SK-N-SH (cell line): Measurements from ENCODE around the gene COLQ. TPM values are rescaled to one million over a fixed set of nuclear protein-coding genes. Genes with fewer than 3 reads are reported as not detected.

Source experiments
- CTCF ChIA-PET: fragments of 300-600, 350-600 bp; formaldehyde crosslinking; extraction: SDS; loops from one replicate; lab custom pipeline; 2021; lab: Yijun Ruan, JAX
- POLR2A ChIA-PET: fragments of 350-600 bp; sonication (Branson Sonifier 250); formaldehyde crosslinking; extraction: SDS; loops from one replicate; lab custom pipeline; 2020; ENCODE audit warnings: antibody characterized with exemption, inconsistent platforms; lab: Yijun Ruan, JAX
- DNase-seq: peaks from one replicate; pipeline ENCODE4 v3.0.0; 2012
- H2AFZ ChIP-seq: fragments of 200-600 bp; sonication (generic); 2 replicates; pipeline ENCODE4 v1.8.1; 2016; ENCODE audit warnings: antibody characterized with exemption, mild to moderate bottlenecking, low read depth
- H3F3A ChIP-seq: fragments of 200-600 bp; sonication (generic); replicated peaks from 2 replicates; pipeline ENCODE3; 2016; ENCODE audit warnings: antibody characterized with exemption, mild to moderate bottlenecking; ENCODE audit not compliant: insufficient read depth
- H3K27ac ChIP-seq, 2 experiments: fragments of 200-500 bp in 1 of 2; fragments of 200-600 bp in 1 of 2; sonication (Bioruptor generic) in 1 of 2; sonication (generic), shearing (Covaris generic) in 1 of 2; 2 replicates each; pipeline versions ENCODE4 v1.5.1 to v1.6.1; 2014 to 2016; ENCODE audit warnings: low read depth in 2 of 2, inconsistent platforms in 1 of 2, low read length in 1 of 2, mild to moderate bottlenecking in 1 of 2, mixed read lengths in 1 of 2
- H3K27me3 ChIP-seq: fragments of 200-600 bp; sonication (generic), shearing (Covaris generic); 2 replicates; pipeline ENCODE4 v1.6.1; 2016; ENCODE audit warnings: mixed run types; ENCODE audit not compliant: insufficient read depth
- H3K36me3 ChIP-seq, 2 experiments: fragments of 200-500 bp in 1 of 2; fragments of 200-600 bp in 1 of 2; sonication (Bioruptor generic) in 1 of 2; sonication (generic) in 1 of 2; replicated peaks in 1 of 2; 2 replicates each; pipeline versions ENCODE3 to v1.5.1; 2014 to 2016; ENCODE audit warnings: low read length in 1 of 2, mild to moderate bottlenecking in 1 of 2; ENCODE audit not compliant: insufficient read depth in 2 of 2, control insufficient read depth in 1 of 2
- H3K4me1 ChIP-seq, 2 experiments: fragments of 200-500 bp in 1 of 2; fragments of 200-600 bp in 1 of 2; sonication (Bioruptor generic) in 1 of 2; sonication (generic), shearing (Covaris generic) in 1 of 2; 2 replicates each; pipeline versions ENCODE4 v1.5.1 to v1.6.1; 2014 to 2016; ENCODE audit warnings: low read depth in 1 of 2, low read length in 1 of 2, mixed run types in 1 of 2; ENCODE audit not compliant: insufficient read depth in 2 of 2, control insufficient read depth in 1 of 2
- H3K4me2 ChIP-seq: fragments of 200-600 bp; sonication (generic), shearing (Covaris generic); 2 replicates; pipeline ENCODE4 v1.6.1; 2017; ENCODE audit warnings: mixed run types
- H3K4me3 ChIP-seq, 2 experiments: fragments of 200-500 bp in 1 of 2; fragments of 200-600 bp in 1 of 2; sonication (Bioruptor generic) in 1 of 2; sonication (generic), shearing (Covaris generic) in 1 of 2; 2 replicates each; pipeline versions ENCODE4 v1.5.1 to v1.8.1; 2014 to 2016; ENCODE audit warnings: low read depth in 2 of 2, inconsistent platforms in 1 of 2, low read length in 1 of 2, mild to moderate bottlenecking in 1 of 2, mixed read lengths in 1 of 2, moderate library complexity in 1 of 2
- H3K79me2 ChIP-seq: fragments of 200-600 bp; sonication (generic); 2 replicates; pipeline ENCODE4 v1.8.1; 2017; ENCODE audit warnings: mild to moderate bottlenecking; ENCODE audit not compliant: insufficient read depth
- H3K9ac ChIP-seq: fragments of 200-600 bp; sonication (generic); 2 replicates; pipeline ENCODE4 v1.6.1; 2017; ENCODE audit warnings: mixed run types
- H3K9me2 ChIP-seq: fragments of 200-600 bp; sonication (generic); 2 replicates; pipeline ENCODE4 v1.6.1; 2017; ENCODE audit warnings: mixed run types
- H3K9me3 ChIP-seq: fragments of 200-600 bp; sonication (generic); 2 replicates; pipeline ENCODE4 v1.6.1; 2017; ENCODE audit warnings: mixed run types, mild to moderate bottlenecking, moderate library complexity
- H4K20me1 ChIP-seq: fragments of 200-600 bp; sonication (generic); 2 replicates; pipeline ENCODE4 v1.6.1; 2017; ENCODE audit warnings: mild to moderate bottlenecking, mixed run types; ENCODE audit not compliant: insufficient read depth
- CHD2 ChIP-seq: fragments of 150-350 bp; IDR thresholded peaks from 2 replicates; pipeline ENCODE4 v1.6.1; 2018; ENCODE audit warnings: low read length; ENCODE audit not compliant: partially characterized antibody
- ELF1 ChIP-seq: IDR thresholded peaks from 2 replicates; pipeline ENCODE4 v1.4.0; 2012
- EP300 ChIP-seq, 2 experiments: IDR thresholded peaks; 2 replicates each; pipeline versions ENCODE4 v1.4.0 to v1.6.1; 2012; ENCODE audit warnings: borderline replicate concordance in 1 of 2, low read depth in 1 of 2, low read length in 1 of 2
- FOXJ3 ChIP-seq: sonication (generic); formaldehyde crosslinking; IDR thresholded peaks from 2 replicates; pipeline ENCODE4 v1.5.1; 2020; ENCODE audit warnings: mild to moderate bottlenecking, missing genetic modification reagents
- FOXM1 ChIP-seq: IDR thresholded peaks from 2 replicates; pipeline ENCODE4 v1.4.0; 2012; ENCODE audit warnings: low read depth, mild to moderate bottlenecking
- GATA2 ChIP-seq: sonication (generic); formaldehyde crosslinking; IDR thresholded peaks from 2 replicates; pipeline ENCODE4 v1.5.0; 2020; ENCODE audit warnings: mild to moderate bottlenecking, missing genetic modification reagents
- MEF2A ChIP-seq: IDR thresholded peaks from 2 replicates; pipeline ENCODE4 v1.4.0; 2012; ENCODE audit warnings: low read depth, borderline replicate concordance
- MXI1 ChIP-seq: IDR thresholded peaks from 2 replicates; pipeline ENCODE4 v1.6.1; 2012; ENCODE audit warnings: mild to moderate bottlenecking, low read depth, low read length, improper control_type of control experiment
- NFIC ChIP-seq: IDR thresholded peaks from 2 replicates; pipeline ENCODE4 v1.4.0; 2012; ENCODE audit warnings: borderline replicate concordance
- NRF1 ChIP-seq: IDR thresholded peaks from 2 replicates; pipeline ENCODE4 v1.6.1; 2012; ENCODE audit warnings: low read depth, mild to moderate bottlenecking, low read length
- RCOR1 ChIP-seq: fragments of 150-350 bp; IDR thresholded peaks from 2 replicates; pipeline ENCODE4 v1.6.1; 2017; ENCODE audit warnings: antibody characterized with exemption, low read length
- RFX5 ChIP-seq: IDR thresholded peaks from 2 replicates; pipeline ENCODE4 v1.6.1; 2012; ENCODE audit warnings: mild to moderate bottlenecking, improper control_type of control experiment, low read length
- TCF12 ChIP-seq: IDR thresholded peaks from 2 replicates; pipeline ENCODE4 v1.4.0; 2012
- TEAD4 ChIP-seq: IDR thresholded peaks from 2 replicates; pipeline ENCODE4 v1.4.0; 2012; ENCODE audit warnings: mild to moderate bottlenecking, borderline replicate concordance; ENCODE audit not compliant: insufficient read depth
- WGBS: methylation state at CpG from one replicate; pipeline ENCODE4 v1.1.6; 2017; ENCODE audit warnings: low lambda C conversion rate; 5-methylcytosine and 5-hydroxymethylcytosine counted together
- polyA plus RNA-seq, 3 experiments: library from polyadenylated mRNA; depleted of rRNA; stranded (reverse); fragments of >200 nt; gene quantifications; 2 replicates each; pipeline ENCODE4 v1.2.3, GENCODE V29; 2012
- TF ChIP-seq, protein P1 (sequence below): fragments of 200-600 bp; sonication (generic); IDR thresholded peaks from 2 replicates; pipeline ENCODE4 v1.6.1; 2017; ENCODE audit warnings: antibody characterized with exemption, mild to moderate bottlenecking, moderate library complexity
- TF ChIP-seq, protein P2 (sequence below): fragments of 150-350 bp; IDR thresholded peaks from 2 replicates; pipeline ENCODE4 v1.6.1; 2017; ENCODE audit warnings: antibody characterized with exemption, low read length, low read depth, borderline replicate concordance
- TF ChIP-seq, protein P3 (sequence below): IDR thresholded peaks from 2 replicates; pipeline ENCODE4 v1.4.0; 2012; ENCODE audit warnings: low read depth, borderline replicate concordance
- TF ChIP-seq, protein P4 (sequence below): fragments of 150-350 bp; IDR thresholded peaks from 2 replicates; pipeline ENCODE4 v1.6.1; 2016; ENCODE audit warnings: mild to moderate bottlenecking, low read depth, low read length
- TF ChIP-seq, protein P5 (sequence below): IDR thresholded peaks from 2 replicates; pipeline ENCODE4 v1.6.1; 2012; ENCODE audit warnings: mild to moderate bottlenecking, low read depth, low read length, moderate library complexity

Gene COLQ
- polyA plus RNA-seq, 1 of the 3 experiments (the other 2 are of a cell fraction): 1.5 TPM

DNA sequence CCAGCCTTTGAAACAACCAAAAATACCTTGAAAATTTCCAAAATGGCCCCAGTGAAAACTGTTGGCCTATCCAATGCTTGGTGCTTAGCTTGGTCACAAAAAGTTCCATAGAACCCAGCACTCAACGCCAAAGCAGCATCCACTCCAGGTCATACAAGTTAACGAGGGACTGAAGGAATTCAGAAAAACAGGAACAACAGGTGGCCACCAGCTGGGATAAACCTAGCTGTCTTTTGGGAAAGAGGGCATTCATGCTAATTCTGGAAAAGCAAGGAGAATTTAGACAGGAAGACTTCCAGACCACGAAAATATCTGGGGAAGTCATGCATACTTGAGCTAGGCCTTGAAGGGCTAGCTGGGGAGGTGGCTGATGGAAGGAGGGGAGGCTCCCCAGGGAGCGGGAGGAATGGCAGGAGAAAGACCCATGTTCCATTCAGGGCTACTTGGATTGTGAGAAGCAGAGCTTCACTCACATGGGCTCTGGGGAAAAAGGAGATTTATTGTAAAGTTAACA lies 28.6 kb downstream of the COLQ start:
- TF ChIP-seq MXI1 (no peak), NRF1 (no peak), TCF12 (no peak), EP300 (IDR thresholded peaks at IDR 0.05; ENCODE audit: borderline replicate concordance in 1 of 2, low read depth in 1 of 2, low read length in 1 of 2) (no peak), RFX5 (no peak), FOXJ3 (no peak), TEAD4 (no peak), NFIC (no peak), RCOR1 (no peak), CHD2 (no peak), MEF2A (no peak), ELF1 (no peak), GATA2 (no peak), FOXM1 (no peak)
- TF ChIP-seq, protein P1, sequence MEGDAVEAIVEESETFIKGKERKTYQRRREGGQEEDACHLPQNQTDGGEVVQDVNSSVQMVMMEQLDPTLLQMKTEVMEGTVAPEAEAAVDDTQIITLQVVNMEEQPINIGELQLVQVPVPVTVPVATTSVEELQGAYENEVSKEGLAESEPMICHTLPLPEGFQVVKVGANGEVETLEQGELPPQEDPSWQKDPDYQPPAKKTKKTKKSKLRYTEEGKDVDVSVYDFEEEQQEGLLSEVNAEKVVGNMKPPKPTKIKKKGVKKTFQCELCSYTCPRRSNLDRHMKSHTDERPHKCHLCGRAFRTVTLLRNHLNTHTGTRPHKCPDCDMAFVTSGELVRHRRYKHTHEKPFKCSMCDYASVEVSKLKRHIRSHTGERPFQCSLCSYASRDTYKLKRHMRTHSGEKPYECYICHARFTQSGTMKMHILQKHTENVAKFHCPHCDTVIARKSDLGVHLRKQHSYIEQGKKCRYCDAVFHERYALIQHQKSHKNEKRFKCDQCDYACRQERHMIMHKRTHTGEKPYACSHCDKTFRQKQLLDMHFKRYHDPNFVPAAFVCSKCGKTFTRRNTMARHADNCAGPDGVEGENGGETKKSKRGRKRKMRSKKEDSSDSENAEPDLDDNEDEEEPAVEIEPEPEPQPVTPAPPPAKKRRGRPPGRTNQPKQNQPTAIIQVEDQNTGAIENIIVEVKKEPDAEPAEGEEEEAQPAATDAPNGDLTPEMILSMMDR: no peak
- TF ChIP-seq, protein P2, sequence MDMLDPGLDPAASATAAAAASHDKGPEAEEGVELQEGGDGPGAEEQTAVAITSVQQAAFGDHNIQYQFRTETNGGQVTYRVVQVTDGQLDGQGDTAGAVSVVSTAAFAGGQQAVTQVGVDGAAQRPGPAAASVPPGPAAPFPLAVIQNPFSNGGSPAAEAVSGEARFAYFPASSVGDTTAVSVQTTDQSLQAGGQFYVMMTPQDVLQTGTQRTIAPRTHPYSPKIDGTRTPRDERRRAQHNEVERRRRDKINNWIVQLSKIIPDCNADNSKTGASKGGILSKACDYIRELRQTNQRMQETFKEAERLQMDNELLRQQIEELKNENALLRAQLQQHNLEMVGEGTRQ: no peak
- TF ChIP-seq, protein P3, sequence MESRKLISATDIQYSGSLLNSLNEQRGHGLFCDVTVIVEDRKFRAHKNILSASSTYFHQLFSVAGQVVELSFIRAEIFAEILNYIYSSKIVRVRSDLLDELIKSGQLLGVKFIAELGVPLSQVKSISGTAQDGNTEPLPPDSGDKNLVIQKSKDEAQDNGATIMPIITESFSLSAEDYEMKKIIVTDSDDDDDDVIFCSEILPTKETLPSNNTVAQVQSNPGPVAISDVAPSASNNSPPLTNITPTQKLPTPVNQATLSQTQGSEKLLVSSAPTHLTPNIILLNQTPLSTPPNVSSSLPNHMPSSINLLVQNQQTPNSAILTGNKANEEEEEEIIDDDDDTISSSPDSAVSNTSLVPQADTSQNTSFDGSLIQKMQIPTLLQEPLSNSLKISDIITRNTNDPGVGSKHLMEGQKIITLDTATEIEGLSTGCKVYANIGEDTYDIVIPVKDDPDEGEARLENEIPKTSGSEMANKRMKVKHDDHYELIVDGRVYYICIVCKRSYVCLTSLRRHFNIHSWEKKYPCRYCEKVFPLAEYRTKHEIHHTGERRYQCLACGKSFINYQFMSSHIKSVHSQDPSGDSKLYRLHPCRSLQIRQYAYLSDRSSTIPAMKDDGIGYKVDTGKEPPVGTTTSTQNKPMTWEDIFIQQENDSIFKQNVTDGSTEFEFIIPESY: no peak
- TF ChIP-seq, protein P4, sequence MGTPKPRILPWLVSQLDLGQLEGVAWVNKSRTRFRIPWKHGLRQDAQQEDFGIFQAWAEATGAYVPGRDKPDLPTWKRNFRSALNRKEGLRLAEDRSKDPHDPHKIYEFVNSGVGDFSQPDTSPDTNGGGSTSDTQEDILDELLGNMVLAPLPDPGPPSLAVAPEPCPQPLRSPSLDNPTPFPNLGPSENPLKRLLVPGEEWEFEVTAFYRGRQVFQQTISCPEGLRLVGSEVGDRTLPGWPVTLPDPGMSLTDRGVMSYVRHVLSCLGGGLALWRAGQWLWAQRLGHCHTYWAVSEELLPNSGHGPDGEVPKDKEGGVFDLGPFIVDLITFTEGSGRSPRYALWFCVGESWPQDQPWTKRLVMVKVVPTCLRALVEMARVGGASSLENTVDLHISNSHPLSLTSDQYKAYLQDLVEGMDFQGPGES: no peak
- TF ChIP-seq, protein P5, sequence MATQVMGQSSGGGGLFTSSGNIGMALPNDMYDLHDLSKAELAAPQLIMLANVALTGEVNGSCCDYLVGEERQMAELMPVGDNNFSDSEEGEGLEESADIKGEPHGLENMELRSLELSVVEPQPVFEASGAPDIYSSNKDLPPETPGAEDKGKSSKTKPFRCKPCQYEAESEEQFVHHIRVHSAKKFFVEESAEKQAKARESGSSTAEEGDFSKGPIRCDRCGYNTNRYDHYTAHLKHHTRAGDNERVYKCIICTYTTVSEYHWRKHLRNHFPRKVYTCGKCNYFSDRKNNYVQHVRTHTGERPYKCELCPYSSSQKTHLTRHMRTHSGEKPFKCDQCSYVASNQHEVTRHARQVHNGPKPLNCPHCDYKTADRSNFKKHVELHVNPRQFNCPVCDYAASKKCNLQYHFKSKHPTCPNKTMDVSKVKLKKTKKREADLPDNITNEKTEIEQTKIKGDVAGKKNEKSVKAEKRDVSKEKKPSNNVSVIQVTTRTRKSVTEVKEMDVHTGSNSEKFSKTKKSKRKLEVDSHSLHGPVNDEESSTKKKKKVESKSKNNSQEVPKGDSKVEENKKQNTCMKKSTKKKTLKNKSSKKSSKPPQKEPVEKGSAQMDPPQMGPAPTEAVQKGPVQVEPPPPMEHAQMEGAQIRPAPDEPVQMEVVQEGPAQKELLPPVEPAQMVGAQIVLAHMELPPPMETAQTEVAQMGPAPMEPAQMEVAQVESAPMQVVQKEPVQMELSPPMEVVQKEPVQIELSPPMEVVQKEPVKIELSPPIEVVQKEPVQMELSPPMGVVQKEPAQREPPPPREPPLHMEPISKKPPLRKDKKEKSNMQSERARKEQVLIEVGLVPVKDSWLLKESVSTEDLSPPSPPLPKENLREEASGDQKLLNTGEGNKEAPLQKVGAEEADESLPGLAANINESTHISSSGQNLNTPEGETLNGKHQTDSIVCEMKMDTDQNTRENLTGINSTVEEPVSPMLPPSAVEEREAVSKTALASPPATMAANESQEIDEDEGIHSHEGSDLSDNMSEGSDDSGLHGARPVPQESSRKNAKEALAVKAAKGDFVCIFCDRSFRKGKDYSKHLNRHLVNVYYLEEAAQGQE: no peak
- TF ChIP-seq, all 33 proteins: peak for 0
- no peaks in the 10 kb centered on the region for H4K20me1 ChIP-seq
- WGBS: 75% methylated on average over 4 of the region's 4 CpGs
- peaks cover 0 to 1% of the 10 kb centered on the region in 2 experiments; a peak in 1 of 4 replicates for H3K4me1 ChIP-seq
- no peaks in the 10 kb centered on the region for H3K36me3 ChIP-seq
- ChIA-PET POLR2A (no interaction called here), CTCF (no interaction called here)
- no peak for DNase-seq
- H3K4me3 ChIP-seq: no peak overlapping the region
- no peaks in the 10 kb centered on the region for H3K27me3 ChIP-seq
- no peak overlapping the region for H3K4me2 ChIP-seq
- H3K27ac ChIP-seq: no peak overlapping the region
- H3F3A ChIP-seq: no peaks in the 10 kb centered on the region
- H2AFZ ChIP-seq: no peak overlapping the region
- no peaks in the 10 kb centered on the region for H3K9me2 ChIP-seq
- H3K79me2 ChIP-seq: no peaks in the 10 kb centered on the region
- H3K9ac ChIP-seq: no peak overlapping the region
- H3K9me3 ChIP-seq: no peaks in the 10 kb centered on the region
